ENCODE data around the gene ZFP82.
A peak's percentile ranks its signal among the peaks of the same experiment; 100 is the strongest.

The ZFP82 gene

DNA sequence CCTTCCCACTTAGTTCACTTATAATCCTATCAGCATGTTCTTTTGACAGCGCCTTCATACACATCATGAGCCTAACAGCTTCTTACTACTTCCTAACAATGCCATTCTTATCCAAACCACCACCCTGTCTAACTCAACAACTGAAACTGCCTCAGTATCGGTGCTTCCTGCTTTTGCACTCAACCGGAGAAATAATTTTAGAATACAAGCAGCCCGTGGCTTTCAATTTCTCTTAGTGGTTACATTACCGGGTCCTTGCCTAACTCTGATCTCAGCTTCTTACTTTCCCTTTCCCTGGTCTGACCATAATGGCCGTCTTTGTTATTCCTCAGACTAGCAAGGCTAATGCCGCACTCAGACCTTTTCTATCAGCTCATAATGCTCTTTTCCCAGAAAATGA lies 17.0 kb downstream of the ZFP82 start:
- TF ChIP-seq POLR2A (IDR thresholded peaks at IDR 0.05; ENCODE audit: low read depth, low read length): no peak
- DNase-seq (ENCODE audit: insufficient read length, low spot score): no peak
- FAIRE-seq: no peak

DNA sequence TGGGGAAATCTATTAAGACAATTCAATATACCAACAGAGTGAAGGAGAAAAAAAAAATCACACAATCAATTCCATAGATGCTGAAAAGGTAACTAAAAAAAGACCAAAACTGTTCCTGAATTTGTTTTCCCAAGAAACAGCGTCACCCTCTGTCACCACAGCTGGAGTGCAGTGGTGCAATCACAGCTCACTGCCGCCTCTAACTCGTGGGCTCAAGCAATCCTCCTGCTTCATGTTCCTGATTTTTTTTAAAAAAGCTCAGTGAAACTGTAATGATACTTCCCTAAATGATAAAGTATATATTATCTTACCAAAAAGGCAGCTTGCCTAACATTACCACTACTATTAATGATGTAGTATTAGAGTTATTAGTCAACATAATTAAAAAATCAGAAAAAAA lies 19.9 kb downstream of the ZFP82 start:
- no peak for FAIRE-seq
- no peak for TF ChIP-seq POLR2A (IDR thresholded peaks at IDR 0.05; ENCODE audit: low read depth, low read length)
- DNase-seq (ENCODE audit: insufficient read length, low spot score): no peak

DNA sequence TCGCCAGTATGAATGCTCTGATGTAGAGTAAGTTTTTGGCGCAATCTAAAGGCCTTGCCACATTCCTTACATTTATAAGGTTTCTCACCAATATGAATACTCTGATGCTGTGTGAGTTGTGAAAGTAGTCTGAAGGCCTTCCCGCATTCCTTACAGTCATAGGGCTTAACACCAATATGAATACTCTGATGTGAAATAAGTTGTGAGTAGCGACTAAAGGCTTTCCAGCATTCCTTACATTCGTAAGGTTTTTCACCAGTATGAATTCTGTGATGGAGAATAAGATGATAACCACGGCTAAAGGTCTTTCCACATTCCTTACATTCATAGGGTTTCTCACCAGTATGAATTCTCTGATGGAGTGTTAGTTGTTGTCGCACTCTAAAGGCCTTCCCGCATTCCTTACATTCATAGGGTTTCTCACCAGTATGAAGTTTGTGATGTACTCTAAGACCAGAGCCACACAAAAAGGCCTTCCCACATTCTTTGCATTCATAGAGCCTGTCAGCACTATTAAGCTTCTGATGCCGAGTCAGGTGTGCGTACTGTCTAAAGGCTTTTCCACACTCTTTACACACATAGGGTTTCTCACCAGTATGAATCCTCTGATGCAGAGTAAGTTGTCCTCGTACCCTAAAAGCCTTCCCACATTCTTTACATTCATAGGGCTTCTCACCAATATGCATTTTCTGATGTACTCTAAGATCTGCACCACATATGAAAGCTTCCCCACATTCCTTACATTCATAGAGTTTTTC lies 25.3 kb downstream of the ZFP82 start:
- TF ChIP-seq POLR2A (IDR thresholded peaks at IDR 0.05; ENCODE audit: low read depth, low read length): no peak
- FAIRE-seq (no peak), DNase-seq (ENCODE audit: insufficient read length, low spot score) (no peak)

DNA sequence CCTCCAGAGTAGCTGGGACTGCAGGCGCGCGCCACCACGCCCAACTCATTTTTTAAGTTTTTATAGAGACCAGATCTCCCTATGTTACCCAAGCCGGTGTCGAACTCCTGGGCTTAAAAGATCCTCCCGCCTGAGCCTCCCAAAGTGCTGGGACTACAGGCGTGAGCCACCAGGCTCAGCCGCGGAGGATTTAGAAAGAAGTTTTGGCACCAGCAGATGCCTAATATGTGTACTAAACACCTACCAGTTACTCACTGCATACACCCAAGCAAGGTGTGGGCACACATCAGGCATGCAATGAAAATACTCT lies 39.0 kb downstream of the ZFP82 start:
- FAIRE-seq: no peak
- TF ChIP-seq POLR2A (IDR thresholded peaks at IDR 0.05; ENCODE audit: low read depth, low read length): no peak
- no peak for DNase-seq (ENCODE audit: insufficient read length, low spot score)

DNA sequence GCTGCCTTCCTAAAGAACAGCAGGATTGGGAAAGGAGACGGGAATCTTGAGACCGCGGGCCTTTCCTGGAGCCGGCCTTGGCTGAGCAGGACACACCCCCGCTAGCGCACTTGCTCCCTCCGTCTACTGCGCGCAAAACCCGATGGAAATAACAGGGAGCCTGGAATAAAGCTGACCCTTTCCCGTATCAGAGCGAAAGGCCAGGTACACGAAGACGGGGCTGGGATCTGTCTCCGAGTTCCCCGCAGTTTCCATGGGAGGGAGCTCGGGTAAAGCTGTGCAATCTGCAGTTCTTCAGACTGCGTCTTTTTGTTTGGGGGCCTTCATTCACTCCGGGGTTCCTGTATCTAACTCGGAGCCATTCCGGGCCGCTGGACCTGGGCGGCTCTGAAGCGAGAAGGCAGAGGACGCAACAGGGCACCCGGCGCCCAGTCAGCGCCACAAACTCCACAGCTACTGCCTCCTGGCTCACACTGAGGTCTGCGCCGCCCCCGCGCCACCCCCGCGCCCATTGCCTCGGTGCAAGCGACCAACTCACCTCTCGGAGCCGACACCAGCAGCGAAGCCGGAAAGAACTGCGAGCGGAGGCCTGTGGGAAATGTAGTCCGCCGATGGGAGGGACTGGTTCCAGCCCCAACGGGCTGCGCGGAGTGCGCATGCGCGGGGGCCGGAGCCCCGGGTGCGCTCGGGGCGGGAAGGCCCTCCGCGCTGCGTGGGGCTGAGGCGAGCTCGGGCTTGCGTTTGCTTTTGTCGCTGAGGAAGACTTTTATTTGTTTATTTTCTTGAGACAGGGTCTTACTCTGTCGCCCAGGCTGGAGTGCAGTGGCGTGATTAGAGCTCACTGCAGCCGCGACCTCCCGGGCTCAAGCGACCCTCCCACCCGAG lies 39.6 kb downstream of the ZFP82 start, which contains the start of gene ZFP14:
Gene ZFP14 (minus strand): TSS at position 577 of the 885 bp plus-strand sequence. CDS start 11,309 bp downstream, outside the sequence.
- DNase-seq (ENCODE audit: insufficient read length, low spot score) (peak; percentile 100), FAIRE-seq (peak; percentile 89)
- peak; percentile 53 for TF ChIP-seq POLR2A (IDR thresholded peaks at IDR 0.05; ENCODE audit: low read depth, low read length)

DNA sequence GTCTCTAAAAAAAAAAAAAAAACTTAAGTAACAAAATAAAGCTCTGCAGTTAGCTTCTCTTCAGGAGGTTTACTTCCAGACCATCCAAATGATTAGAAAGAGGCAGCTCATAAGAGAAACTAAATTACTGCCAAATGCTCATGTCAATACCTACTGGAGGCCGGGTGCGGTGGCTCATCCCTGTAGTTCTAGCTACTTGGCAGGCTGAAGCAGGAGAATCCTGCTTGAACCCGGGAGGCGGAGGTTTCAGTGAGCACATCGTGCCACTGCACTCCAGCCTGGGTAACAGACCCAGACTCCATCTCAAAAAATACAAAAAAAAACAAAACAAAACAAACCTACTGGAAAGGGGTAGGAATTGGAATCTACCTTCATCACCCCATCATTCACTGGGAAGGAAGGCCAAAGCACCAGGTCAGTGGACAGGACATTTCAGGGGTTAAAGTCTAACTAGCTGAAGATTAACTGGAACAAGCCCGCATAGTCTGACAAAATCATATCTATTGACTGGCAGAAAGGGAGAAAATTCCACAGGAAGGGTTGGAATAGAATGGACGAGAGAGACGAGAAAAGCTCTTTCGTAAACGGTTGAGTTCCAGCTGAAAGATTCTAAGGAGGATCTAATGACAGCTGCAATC lies 40.8 kb downstream of the ZFP82 start:
- no peak for FAIRE-seq
- no peak for DNase-seq (ENCODE audit: insufficient read length, low spot score)
- no peak for TF ChIP-seq POLR2A (IDR thresholded peaks at IDR 0.05; ENCODE audit: low read depth, low read length)

DNA sequence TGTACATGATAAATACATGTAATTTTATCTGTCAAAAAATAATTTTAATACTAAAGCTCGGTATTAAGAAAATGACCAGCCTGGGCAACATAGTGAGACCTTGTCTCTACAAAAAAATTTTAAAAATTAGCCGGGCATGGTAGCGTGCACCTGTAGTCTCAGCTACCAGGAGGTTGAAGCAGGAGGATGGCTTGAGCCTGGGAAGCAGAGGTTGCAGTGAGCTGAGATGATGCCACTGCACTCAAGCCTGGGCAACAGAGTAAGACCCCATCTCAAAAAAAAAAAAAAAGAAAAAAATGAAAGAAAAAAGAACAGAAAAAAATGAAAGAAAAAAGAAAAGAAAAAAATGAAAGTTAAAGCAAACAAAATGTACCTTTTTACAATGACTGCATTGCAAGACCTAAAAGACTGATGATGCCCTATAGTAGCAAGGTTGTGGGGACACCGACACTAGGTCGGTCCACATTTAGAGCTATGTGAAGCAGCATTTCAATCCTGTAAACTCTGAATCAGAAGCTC lies 44.7 kb downstream of the ZFP82 start:
- FAIRE-seq (no peak), DNase-seq (ENCODE audit: insufficient read length, low spot score) (no peak)
- TF ChIP-seq POLR2A (IDR thresholded peaks at IDR 0.05; ENCODE audit: low read depth, low read length): no peak

DNA sequence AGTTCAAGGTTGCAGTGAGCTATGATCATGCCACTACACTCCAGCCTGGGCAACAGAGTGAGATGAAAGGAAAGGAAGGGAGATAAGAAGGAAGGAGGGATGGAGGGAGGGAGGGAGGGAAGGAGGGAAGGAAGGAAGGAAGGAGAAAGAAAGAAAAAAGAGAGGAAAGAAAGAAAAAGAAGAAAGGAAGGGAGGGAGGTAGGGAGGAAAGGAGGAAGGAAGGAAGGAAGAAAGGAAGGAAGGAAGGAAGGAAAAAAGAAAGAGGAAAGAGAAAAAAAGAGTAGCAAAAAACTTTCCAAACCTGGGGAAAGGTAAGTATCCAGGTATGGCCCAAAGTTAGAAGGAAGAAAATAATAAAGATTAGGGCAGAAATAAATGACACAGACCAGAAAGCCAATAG lies 46.6 kb downstream of the ZFP82 start:
- TF ChIP-seq POLR2A (IDR thresholded peaks at IDR 0.05; ENCODE audit: low read depth, low read length): no peak
- FAIRE-seq (no peak), DNase-seq (ENCODE audit: insufficient read length, low spot score) (no peak)

DNA sequence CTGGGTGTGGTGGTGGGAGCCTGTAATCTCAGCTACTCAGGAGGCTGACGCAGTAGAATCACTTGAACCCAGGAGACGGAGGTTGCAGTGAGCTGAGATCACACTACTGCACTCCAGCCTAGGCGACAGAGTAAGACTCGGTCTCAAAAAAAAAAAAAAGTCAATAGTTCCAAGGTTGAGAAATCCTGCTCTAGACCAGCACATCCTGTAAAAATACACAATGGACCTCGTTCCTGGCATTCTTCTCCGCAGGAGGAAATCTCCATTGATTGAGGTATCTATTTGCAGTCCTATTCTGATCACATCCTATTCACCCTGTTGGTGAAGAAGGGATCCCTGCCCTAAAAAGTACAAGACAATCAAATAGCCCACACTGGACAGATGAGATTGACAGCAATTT lies 54.6 kb downstream of the ZFP82 start:
- no peak for TF ChIP-seq POLR2A (IDR thresholded peaks at IDR 0.05; ENCODE audit: low read depth, low read length)
- no peak for DNase-seq (ENCODE audit: insufficient read length, low spot score)
- no peak for FAIRE-seq
